Neuronal stem cell (in vitro differentiated cells): Measurements from ENCODE around the gene PKLR.

Experiments
- DNase-seq: peaks from one replicate; pipeline ENCODE4 v3.0.0-alpha.2; 2013; ENCODE audit warnings: low spot score
- H2AFZ ChIP-seq: one replicate; pipeline ENCODE4 v1.6.1; 2013; ENCODE audit warnings: mild to moderate bottlenecking, low read length, inconsistent platforms
- H2AK5ac ChIP-seq: 2 replicates; pipeline ENCODE4 v1.6.1; 2013; ENCODE audit warnings: low read depth, mild to moderate bottlenecking, inconsistent platforms, low read length, moderate library complexity, mixed read lengths
- H2BK120ac ChIP-seq: 2 replicates; pipeline ENCODE4 v1.6.1; 2013; ENCODE audit warnings: low read depth, mild to moderate bottlenecking, inconsistent platforms, low read length, moderate library complexity, mixed read lengths
- H2BK12ac ChIP-seq: one replicate; pipeline ENCODE4 v1.6.1; 2013; ENCODE audit warnings: low read length, inconsistent platforms
- H2BK15ac ChIP-seq: 2 replicates; pipeline ENCODE4 v1.6.1; 2013; ENCODE audit warnings: mild to moderate bottlenecking, low read length, inconsistent platforms, mixed read lengths
- H2BK5ac ChIP-seq: one replicate; pipeline ENCODE4 v1.6.1; 2013; ENCODE audit warnings: inconsistent platforms, mild to moderate bottlenecking, low read length, moderate library complexity
- H3K14ac ChIP-seq: one replicate; pipeline ENCODE4 v1.6.1; 2013; ENCODE audit warnings: low read length, inconsistent platforms
- H3K18ac ChIP-seq: 2 replicates; pipeline ENCODE4 v1.6.1; 2013; ENCODE audit warnings: low read length, inconsistent platforms
- H3K23ac ChIP-seq: 2 replicates; pipeline ENCODE4 v1.6.1; 2013; ENCODE audit warnings: low read depth, mild to moderate bottlenecking, mixed read lengths, low read length, inconsistent platforms; ENCODE audit not compliant: poor library complexity
- H3K27ac ChIP-seq: replicated peaks from 3 replicates; pipeline ENCODE4 v1.5.1; 2013; ENCODE audit warnings: low read length, inconsistent platforms
- H3K27me3 ChIP-seq, 3 experiments: 2 replicates each; pipeline ENCODE4 v1.6.1; 2013; ENCODE audit warnings: low read length in 3 of 3, mild to moderate bottlenecking in 2 of 3, inconsistent platforms in 1 of 3, low read depth in 1 of 3, mixed read lengths in 1 of 3, moderate library complexity in 1 of 3; ENCODE audit not compliant: control insufficient read depth in 3 of 3, insufficient read depth in 3 of 3
- H3K36me3 ChIP-seq, 2 donors: replicated peaks in 1 of 2; 2 replicates each; pipeline ENCODE4 v1.6.1; 2013; ENCODE audit warnings: low read length in 2 of 2; ENCODE audit not compliant: control insufficient read depth in 2 of 2, insufficient read depth in 2 of 2
- H3K4ac ChIP-seq: 2 replicates; pipeline ENCODE4 v1.6.1; 2013; ENCODE audit warnings: inconsistent platforms, mild to moderate bottlenecking, low read length, moderate library complexity
- H3K4me1 ChIP-seq, 2 donors: 1 replicate in 1 of 2; 2 replicates in 1 of 2; pipeline ENCODE4 v1.6.1; 2013; ENCODE audit warnings: low read length in 2 of 2, low read depth in 1 of 2; ENCODE audit not compliant: control insufficient read depth in 2 of 2, insufficient read depth in 1 of 2
- H3K4me2 ChIP-seq: one replicate; pipeline ENCODE4 v1.6.1; 2013; ENCODE audit warnings: mild to moderate bottlenecking, low read length, inconsistent platforms; ENCODE audit not compliant: insufficient read depth, poor library complexity, severe bottlenecking
- H3K4me3 ChIP-seq, 2 donors: 2 replicates each; pipeline ENCODE4 v1.5.1; 2013; ENCODE audit warnings: low read length in 2 of 2, mild to moderate bottlenecking in 2 of 2, inconsistent platforms in 1 of 2, moderate library complexity in 1 of 2
- H3K79me1 ChIP-seq: one replicate; pipeline ENCODE4 v1.6.1; 2013; ENCODE audit warnings: low read depth, mild to moderate bottlenecking, inconsistent platforms, low read length, moderate library complexity
- H3K9ac ChIP-seq: one replicate; pipeline ENCODE4 v1.6.1; 2013; ENCODE audit warnings: mild to moderate bottlenecking, low read depth, low read length, inconsistent platforms; ENCODE audit not compliant: poor library complexity
- H3K9me3 ChIP-seq, 2 donors: replicated peaks in 1 of 2; 2 replicates each; pipeline versions ENCODE3 to v1.6.1; 2013; ENCODE audit warnings: low read length in 2 of 2, mild to moderate bottlenecking in 2 of 2, inconsistent platforms in 1 of 2, low read depth in 1 of 2, mixed read lengths in 1 of 2, moderate library complexity in 1 of 2; ENCODE audit not compliant: control insufficient read depth in 2 of 2, insufficient read depth in 1 of 2
- H4K8ac ChIP-seq: one replicate; pipeline ENCODE4 v1.6.1; 2013; ENCODE audit warnings: low read depth, mild to moderate bottlenecking, inconsistent platforms, low read length, moderate library complexity
- H4K91ac ChIP-seq: one replicate; pipeline ENCODE4 v1.6.1; 2013; ENCODE audit warnings: low read length, low read depth, mild to moderate bottlenecking, inconsistent platforms; ENCODE audit not compliant: poor library complexity
- WGBS, 2 donors: extraction: QIAGEN DNeasy Blood & Tissue Kit; methylation state at CpG; one replicate each; pipeline ENCODE4 v1.1.7; 2013; ENCODE audit warnings: missing lambda C conversion rate in 2 of 2, mixed read lengths in 1 of 2; ENCODE audit not compliant: insufficient read length in 2 of 2, insufficient replicate concordance in 1 of 2; ENCODE audit errors: extremely low coverage in 2 of 2; 5-methylcytosine and 5-hydroxymethylcytosine counted together

PKLR gene

DNA sequence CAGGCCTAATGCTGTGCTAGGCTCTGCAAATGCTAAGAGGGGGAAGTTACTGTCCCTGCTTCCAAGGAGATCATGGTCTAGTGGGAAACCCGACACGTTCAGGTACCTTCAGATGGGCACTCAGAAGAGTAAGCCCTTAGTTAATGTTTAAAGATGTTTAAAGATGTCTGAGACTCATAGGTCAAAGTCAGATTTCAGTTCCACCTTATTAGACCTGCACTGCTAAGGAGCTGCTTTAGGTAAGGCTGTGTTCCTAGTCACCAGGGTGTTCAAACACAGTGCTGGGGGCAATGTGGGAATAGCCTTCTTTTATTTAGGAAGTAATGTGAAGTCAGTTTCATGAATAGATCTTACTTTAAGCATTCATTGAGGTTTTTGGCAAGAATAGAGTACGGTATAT lies 15.7 kb upstream of the PKLR start:
- Histone ChIP-seq H3K79me1 (peaks cover 9% of the 10 kb centered on the region), H3K18ac (no peak overlapping the region), H4K8ac (no peak overlapping the region), H3K36me3 (peaks cover 45 to 96% of the 10 kb centered on the region in 2 donors), H2BK12ac (no peak overlapping the region), H3K4ac (no peak overlapping the region), H3K23ac (no peak overlapping the region), H2BK15ac (no peak overlapping the region), H3K14ac (no peak overlapping the region), H3K9ac (no peak overlapping the region), H3K4me3 (no peak overlapping the region), H3K27ac (no peak overlapping the region), H2AFZ (no peak overlapping the region), H2BK120ac (no peak overlapping the region), H3K27me3 (no peaks in the 10 kb centered on the region), H3K4me1 (peaks cover 11 to 12% of the 10 kb centered on the region in 2 donors), H4K91ac (no peak overlapping the region), H3K9me3 (no peaks in the 10 kb centered on the region), H2BK5ac (no peak overlapping the region), H2AK5ac (no peak overlapping the region), H3K4me2 (no peak overlapping the region)
- DNase-seq = no peak
- WGBS, 2 donors = no CpG with 5 or more reads among the region's 3 CpGs

DNA sequence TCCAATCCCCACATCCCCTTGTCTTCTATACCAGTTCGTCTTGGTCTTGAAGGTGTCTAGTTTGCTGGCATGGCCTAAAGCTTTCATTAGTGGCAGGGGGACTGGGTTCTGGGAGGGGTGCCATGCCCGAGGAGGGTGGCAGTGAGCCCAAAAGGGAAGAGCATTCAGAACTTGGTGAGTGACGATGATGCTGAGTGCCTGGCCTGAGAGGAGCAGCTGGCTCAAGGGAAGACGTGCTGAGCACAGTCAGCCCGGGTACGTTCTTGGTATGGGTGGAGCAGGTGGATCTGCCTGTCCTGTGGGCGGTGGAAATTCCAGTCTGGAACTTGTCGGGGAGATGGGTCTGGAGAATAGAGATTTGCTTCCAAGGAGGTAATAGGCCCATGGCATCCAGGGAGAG lies 12.0 kb upstream of the PKLR start:
- H4K91ac ChIP-seq = no peak overlapping the region
- no peak overlapping the region for H2BK5ac ChIP-seq
- no peak overlapping the region for H2BK120ac ChIP-seq
- H3K4ac ChIP-seq = no peak overlapping the region
- H3K36me3 ChIP-seq = peaks cover 35 to 84% of the 10 kb centered on the region in 2 donors
- H3K9ac ChIP-seq = no peak overlapping the region
- no peak overlapping the region for H2BK15ac ChIP-seq
- peaks cover 18% of the 10 kb centered on the region for H3K79me1 ChIP-seq
- H2BK12ac ChIP-seq = no peak overlapping the region
- no peaks in the 10 kb centered on the region for H3K27me3 ChIP-seq
- no peak overlapping the region for H3K4me3 ChIP-seq
- no peak for DNase-seq
- H3K9me3 ChIP-seq = no peaks in the 10 kb centered on the region
- no CpG with 5 or more reads among the region's 8 CpGs for WGBS, 2 donors
- no peak overlapping the region for H2AFZ ChIP-seq
- no peak overlapping the region for H3K14ac ChIP-seq
- no peak overlapping the region for H3K4me2 ChIP-seq
- no peak overlapping the region for H3K23ac ChIP-seq
- no peak overlapping the region for H3K27ac ChIP-seq
- peaks cover 11 to 15% of the 10 kb centered on the region in 2 donors for H3K4me1 ChIP-seq
- no peak overlapping the region for H3K18ac ChIP-seq
- H2AK5ac ChIP-seq = no peak overlapping the region
- H4K8ac ChIP-seq = no peak overlapping the region

DNA sequence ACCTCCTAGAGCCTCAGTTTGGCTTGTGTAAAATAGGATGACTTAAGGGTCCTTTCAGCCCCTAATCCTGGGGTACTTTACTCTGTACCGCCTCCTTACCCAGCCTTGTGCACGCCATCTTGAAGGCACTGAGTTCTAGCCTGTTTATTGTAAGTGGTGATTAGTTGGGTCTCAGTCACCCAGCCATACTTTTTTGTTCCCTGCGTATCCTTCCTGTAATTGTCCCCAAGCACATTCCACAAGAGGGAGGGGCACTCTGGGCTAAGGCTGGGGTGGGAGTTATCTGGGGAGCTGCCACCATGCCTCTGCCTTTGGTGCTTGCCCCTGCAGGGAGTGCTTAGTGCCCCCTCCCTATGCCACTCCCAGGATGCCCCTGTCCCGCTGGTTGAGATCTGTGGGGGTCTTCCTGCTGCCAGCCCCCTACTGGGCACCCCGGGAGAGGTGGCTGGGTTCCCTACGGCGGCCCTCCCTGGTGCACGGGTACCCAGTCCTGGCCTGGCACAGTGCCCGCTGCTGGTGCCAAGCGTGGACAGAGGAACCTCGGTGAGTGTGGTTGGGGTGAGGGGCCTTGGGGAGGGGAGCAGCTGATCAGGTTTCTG lies 8.3 kb upstream of the PKLR start:
- peaks cover 13% of the 10 kb centered on the region for H3K79me1 ChIP-seq
- H3K14ac ChIP-seq = peak overlapping the region; percentile 65
- H3K9me3 ChIP-seq = no peaks in the 10 kb centered on the region
- peaks cover 17 to 21% of the 10 kb centered on the region in 2 donors for H3K4me1 ChIP-seq
- H2BK120ac ChIP-seq = peak overlapping the region; percentile 64
- H3K4me2 ChIP-seq = peak overlapping the region; percentile 87
- no peak overlapping the region for H2AFZ ChIP-seq
- H3K23ac ChIP-seq = peak overlapping the region; percentile 1
- peak overlapping the region; percentile 77 for H3K27ac ChIP-seq
- H3K36me3 ChIP-seq = peaks cover 20 to 49% of the 10 kb centered on the region in 2 donors
- H3K27me3 ChIP-seq = no peaks in the 10 kb centered on the region
- no peak for DNase-seq
- peak overlapping the region; percentile 31 for H2AK5ac ChIP-seq
- H3K4me3 ChIP-seq = peak overlapping the region; percentile 84 to 97
- no peak overlapping the region for H3K4ac ChIP-seq
- peak overlapping the region; percentile 91 for H3K9ac ChIP-seq
- H2BK15ac ChIP-seq = no peak overlapping the region
- no peak overlapping the region for H4K8ac ChIP-seq
- peak overlapping the region; percentile 82 for H2BK5ac ChIP-seq
- no peak overlapping the region for H4K91ac ChIP-seq
- WGBS, 2 donors = no CpG with 5 or more reads among the region's 11 CpGs
- H2BK12ac ChIP-seq = no peak overlapping the region
- peak overlapping the region; percentile 84 for H3K18ac ChIP-seq

DNA sequence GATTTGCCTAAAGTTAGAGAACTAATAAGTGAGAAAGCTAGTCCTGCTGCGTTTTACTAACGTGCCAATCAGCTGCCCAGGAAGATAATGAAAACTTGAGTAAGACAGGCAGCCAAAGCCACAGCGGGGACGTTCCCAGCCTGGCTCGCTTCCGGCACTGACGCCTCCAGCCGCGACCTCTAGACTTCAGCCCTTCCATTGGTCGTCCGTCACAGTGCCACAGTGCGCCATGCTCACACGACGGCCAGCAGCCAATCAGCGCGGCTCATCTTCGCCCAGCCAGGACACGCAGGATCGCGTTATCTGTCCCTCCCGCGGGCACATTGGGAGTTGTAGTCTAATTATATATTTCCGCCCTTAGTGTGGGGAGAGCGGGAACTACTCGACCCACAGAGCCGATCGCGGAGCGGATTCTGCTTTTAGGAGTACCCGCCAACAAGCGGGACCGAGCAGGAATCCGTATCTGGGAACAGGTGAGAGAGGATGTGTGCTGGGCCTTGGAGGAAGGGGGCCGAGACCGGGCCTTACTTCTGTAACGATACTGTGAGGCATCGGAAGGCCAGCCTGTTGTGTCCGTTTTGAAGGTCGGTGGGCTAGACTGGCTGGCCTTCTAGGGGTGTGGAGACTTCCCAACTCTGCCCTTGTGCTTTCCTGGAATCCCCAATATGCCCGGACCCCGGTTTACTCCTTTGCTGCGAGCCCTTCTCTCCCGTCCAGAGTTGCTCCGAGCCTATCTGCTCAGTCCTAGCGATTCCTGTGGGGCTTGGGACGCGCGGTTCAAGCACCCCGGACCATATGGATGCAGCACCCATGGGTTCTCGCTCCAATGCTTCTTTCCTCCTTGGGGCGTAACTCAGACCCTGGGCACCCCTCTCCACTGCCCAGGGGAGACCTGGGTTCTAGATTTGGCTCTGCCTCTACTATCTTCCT lies 7.5 kb upstream of the PKLR start, which contains the start of gene FDPS:
FDPS (plus strand) TSS at position 374 of the 930 bp plus-strand sequence. CDS start 924 bp downstream, outside the sequence.
- H3K18ac ChIP-seq = peak within 1 kb of the TSS; percentile 84
- peak within 1 kb of the TSS; percentile 65 for H3K14ac ChIP-seq
- H2BK15ac ChIP-seq = no peak within 1 kb of the TSS
- H3K4me3 ChIP-seq = peak within 1 kb of the TSS; percentile 84 to 97
- H2BK12ac ChIP-seq = no peak within 1 kb of the TSS
- no peaks in the 10 kb centered on the region for H3K9me3 ChIP-seq
- peaks cover 17 to 21% of the 10 kb centered on the region in 2 donors for H3K4me1 ChIP-seq
- H3K4me2 ChIP-seq = peak within 1 kb of the TSS; percentile 87
- WGBS, 2 donors = no CpG with 5 or more reads among the region's 51 CpGs
- peak within 1 kb of the TSS; percentile 91 for H3K9ac ChIP-seq
- peak within 1 kb of the TSS; percentile 64 for H2BK120ac ChIP-seq
- DNase-seq = peak; percentile 95
- no peak within 1 kb of the TSS for H4K8ac ChIP-seq
- peak within 1 kb of the TSS; percentile 34 for H2AK5ac ChIP-seq
- H3K23ac ChIP-seq = peak within 1 kb of the TSS; percentile 1
- H2BK5ac ChIP-seq = peak within 1 kb of the TSS; percentile 82
- peak within 1 kb of the TSS; percentile 35 for H2AFZ ChIP-seq
- H3K27me3 ChIP-seq = no peaks in the 10 kb centered on the region
- H4K91ac ChIP-seq = no peak within 1 kb of the TSS
- H3K36me3 ChIP-seq = peaks cover 19 to 42% of the 10 kb centered on the region in 2 donors
- peaks cover 13% of the 10 kb centered on the region for H3K79me1 ChIP-seq
- no peak within 1 kb of the TSS for H3K4ac ChIP-seq
- peak within 1 kb of the TSS; percentile 87 for H3K27ac ChIP-seq
